Measurements from ENCODE around the gene ZNF503. TPM values are rescaled to one million over a fixed set of nuclear protein-coding genes. Genes with fewer than 3 reads are reported as not detected.
"Not testable (repeated sequence)": the region's sequence is repeated elsewhere in the genome, so short reads cannot be mapped to it uniquely, and the experiment has no call there.

The ZNF503 gene
- total RNA-seq, 2 experiments from 2014 or later: 0.07 to 0.21 TPM

GRCh38 chr10:75369838-75370237 is 31.7 kb downstream of the ZNF503 start:
- intact Hi-C loops (cut with micrococcal nuclease); H3K27ac Mint-ChIP-seq; H3K27me3 Mint-ChIP-seq (ENCODE audit: low read depth); DNase-seq; H3K9me3 Mint-ChIP-seq; H3K4me1 Mint-ChIP-seq (ENCODE audit: low read depth); H3K4me3 Mint-ChIP-seq; H3K36me3 Mint-ChIP-seq (ENCODE audit: low read depth): not testable (repeated sequence)
- CTCF ChIA-PET: interaction anchor here (0.6 kb wide), 1 partner anchor 16 kb away, joined by 3 read pairs; no protein-coding TSS in a partner anchor

- no peak for DNase-seq
- Mint-ChIP-seq H3K36me3 (ENCODE audit: low read depth) (no peaks in the 10 kb centered on the region), H3K4me3 (no peak overlapping the region), H3K4me1 (ENCODE audit: low read depth) (no peaks in the 10 kb centered on the region), H3K9me3 (peaks cover 8% of the 10 kb centered on the region), H3K27ac (no peak overlapping the region), H3K27me3 (ENCODE audit: low read depth) (peaks cover 8% of the 10 kb centered on the region)
- intact Hi-C loops (cut with micrococcal nuclease): no loop called here
- CTCF ChIA-PET: no interaction called here
These were observed 33.7 kb downstream of the ZNF503 start for GRCh38 chr10:75367901-75368300.

GRCh38 chr10:75367021-75367487 is 34.5 kb downstream of the ZNF503 start:
- H3K27ac Mint-ChIP-seq: no peak overlapping the region
- intact Hi-C loops (cut with micrococcal nuclease): no loop called here
- no peaks in the 10 kb centered on the region for H3K36me3 Mint-ChIP-seq (ENCODE audit: low read depth)
- H3K27me3 Mint-ChIP-seq (ENCODE audit: low read depth): peaks cover 8% of the 10 kb centered on the region
- no peak overlapping the region for H3K4me3 Mint-ChIP-seq
- DNase-seq: no peak
- peaks cover 8% of the 10 kb centered on the region for H3K9me3 Mint-ChIP-seq
- CTCF ChIA-PET: no interaction called here
- no peaks in the 10 kb centered on the region for H3K4me1 Mint-ChIP-seq (ENCODE audit: low read depth)

GRCh38 chr10:75363431-75363830 is 38.1 kb downstream of the ZNF503 start:
- H3K4me1 Mint-ChIP-seq (ENCODE audit: low read depth): no peaks in the 10 kb centered on the region
- peaks cover 13% of the 10 kb centered on the region for H3K27me3 Mint-ChIP-seq (ENCODE audit: low read depth)
- no peak overlapping the region for H3K27ac Mint-ChIP-seq
- CTCF ChIA-PET: no interaction called here
- H3K4me3 Mint-ChIP-seq: no peak overlapping the region
- no peak for DNase-seq
- no peaks in the 10 kb centered on the region for H3K9me3 Mint-ChIP-seq
- intact Hi-C loops (cut with micrococcal nuclease): no loop called here
- H3K36me3 Mint-ChIP-seq (ENCODE audit: low read depth): no peaks in the 10 kb centered on the region

DNA sequence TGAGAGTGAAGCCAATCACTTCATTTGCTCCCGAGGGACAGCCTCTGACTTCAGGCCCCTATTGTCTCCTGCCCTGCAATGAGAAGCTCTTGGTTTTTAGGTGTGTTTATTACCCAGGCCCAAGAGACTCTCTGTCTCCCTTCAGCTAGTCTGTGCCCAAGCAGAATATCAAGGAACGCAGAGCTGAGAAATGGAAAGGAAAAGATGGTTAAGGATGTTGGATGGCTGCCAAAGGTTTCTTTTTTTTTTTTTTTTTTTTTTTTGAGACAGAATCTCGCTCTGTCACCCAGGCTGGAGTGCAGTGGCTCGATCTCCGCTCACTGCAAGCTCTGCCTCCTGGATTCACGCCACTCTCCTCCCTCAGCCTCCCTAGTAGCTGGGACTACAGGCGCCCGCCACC is 41.7 kb downstream of the ZNF503 start:
- H3K4me3 Mint-ChIP-seq; intact Hi-C loops (cut with micrococcal nuclease); H3K27ac Mint-ChIP-seq; H3K4me1 Mint-ChIP-seq (ENCODE audit: low read depth); H3K36me3 Mint-ChIP-seq (ENCODE audit: low read depth); DNase-seq; H3K9me3 Mint-ChIP-seq: not testable (repeated sequence)
- peaks cover 10% of the 10 kb centered on the region for H3K27me3 Mint-ChIP-seq (ENCODE audit: low read depth)
- CTCF ChIA-PET: interaction anchor here (0.6 kb wide), 1 partner anchor 36 kb away, joined by 3 read pairs; no protein-coding TSS in a partner anchor

DNA sequence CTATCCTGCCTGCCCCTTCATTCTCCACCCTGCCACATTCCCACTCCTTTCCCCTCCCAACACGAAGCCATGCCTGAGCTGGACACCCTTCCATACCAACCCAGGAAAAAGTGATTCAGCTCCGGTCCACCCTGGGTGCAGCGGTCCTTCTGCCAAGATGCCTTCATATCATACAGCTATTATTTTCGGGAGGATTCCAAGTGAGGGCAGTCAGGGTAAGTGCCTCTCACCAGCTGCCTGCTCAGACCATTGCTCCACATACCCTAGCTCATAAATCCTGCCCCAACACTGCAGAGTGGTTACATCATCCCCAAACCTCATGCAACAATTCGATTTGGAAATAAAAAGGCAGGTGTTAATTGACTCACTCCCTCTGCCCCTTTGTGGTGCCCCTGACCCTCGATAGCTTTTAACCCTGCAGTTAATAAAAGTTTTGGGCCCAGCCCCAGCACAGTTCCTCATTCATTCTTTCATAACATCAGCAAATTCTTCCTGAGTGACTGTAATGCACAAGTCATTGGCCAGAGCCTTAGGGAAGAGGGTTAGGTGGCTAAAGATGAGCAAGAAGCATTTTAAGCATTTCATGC is 42.6 kb downstream of the ZNF503 start:
- no peaks in the 10 kb centered on the region for H3K9me3 Mint-ChIP-seq
- peaks cover 8% of the 10 kb centered on the region for H3K27me3 Mint-ChIP-seq (ENCODE audit: low read depth)
- H3K4me1 Mint-ChIP-seq (ENCODE audit: low read depth): no peaks in the 10 kb centered on the region
- H3K4me3 Mint-ChIP-seq: no peak overlapping the region
- no peaks in the 10 kb centered on the region for H3K36me3 Mint-ChIP-seq (ENCODE audit: low read depth)
- intact Hi-C loops (cut with micrococcal nuclease): no loop called here
- CTCF ChIA-PET: no interaction called here
- no peak overlapping the region for H3K27ac Mint-ChIP-seq
- DNase-seq: no peak

GRCh38 chr10:75358132-75358531 is 43.4 kb downstream of the ZNF503 start:
- H3K27ac Mint-ChIP-seq: no peak overlapping the region
- no peaks in the 10 kb centered on the region for H3K4me1 Mint-ChIP-seq (ENCODE audit: low read depth)
- peaks cover 5% of the 10 kb centered on the region for H3K27me3 Mint-ChIP-seq (ENCODE audit: low read depth)
- H3K4me3 Mint-ChIP-seq: no peak overlapping the region
- no peaks in the 10 kb centered on the region for H3K9me3 Mint-ChIP-seq
- DNase-seq: no peak
- H3K36me3 Mint-ChIP-seq (ENCODE audit: low read depth): no peaks in the 10 kb centered on the region
- CTCF ChIA-PET: no interaction called here
- intact Hi-C loops (cut with micrococcal nuclease): no loop called here

- no peak for DNase-seq
- H3K9me3 Mint-ChIP-seq: no peaks in the 10 kb centered on the region
- no peaks in the 10 kb centered on the region for H3K4me1 Mint-ChIP-seq (ENCODE audit: low read depth)
- H3K4me3 Mint-ChIP-seq: no peak overlapping the region
- CTCF ChIA-PET: no interaction called here
- intact Hi-C loops (cut with micrococcal nuclease): no loop called here
- H3K27me3 Mint-ChIP-seq (ENCODE audit: low read depth): peaks cover 5% of the 10 kb centered on the region
- H3K27ac Mint-ChIP-seq: no peak overlapping the region
- no peaks in the 10 kb centered on the region for H3K36me3 Mint-ChIP-seq (ENCODE audit: low read depth)
These were observed 44.1 kb downstream of the ZNF503 start for GRCh38 chr10:75357500-75357899.

GRCh38 chr10:75356484-75356883 is 45.1 kb downstream of the ZNF503 start:
- Mint-ChIP-seq H3K36me3 (ENCODE audit: low read depth) (no peaks in the 10 kb centered on the region), H3K4me3 (no peak overlapping the region), H3K9me3 (no peaks in the 10 kb centered on the region), H3K4me1 (ENCODE audit: low read depth) (no peaks in the 10 kb centered on the region), H3K27ac (no peak overlapping the region), H3K27me3 (ENCODE audit: low read depth) (peaks cover 5% of the 10 kb centered on the region)
- intact Hi-C loops (cut with micrococcal nuclease): no loop called here
- CTCF ChIA-PET: interaction anchor here (0.6 kb wide), 1 partner anchor 921 kb away, joined by 4 read pairs; no protein-coding TSS in a partner anchor
- no peak for DNase-seq

- H3K27me3 Mint-ChIP-seq (ENCODE audit: low read depth): peaks cover 5% of the 10 kb centered on the region
- H3K4me1 Mint-ChIP-seq (ENCODE audit: low read depth): no peaks in the 10 kb centered on the region
- H3K4me3 Mint-ChIP-seq: no peak overlapping the region
- CTCF ChIA-PET: no interaction called here
- DNase-seq: no peak
- no peak overlapping the region for H3K27ac Mint-ChIP-seq
- intact Hi-C loops (cut with micrococcal nuclease): no loop called here
- H3K9me3 Mint-ChIP-seq: no peaks in the 10 kb centered on the region
- no peaks in the 10 kb centered on the region for H3K36me3 Mint-ChIP-seq (ENCODE audit: low read depth)
These were observed 45.9 kb downstream of the ZNF503 start for GRCh38 chr10:75355706-75356105.

- Mint-ChIP-seq H3K4me1 (ENCODE audit: low read depth) (no peaks in the 10 kb centered on the region), H3K36me3 (ENCODE audit: low read depth) (no peaks in the 10 kb centered on the region), H3K27me3 (ENCODE audit: low read depth) (no peaks in the 10 kb centered on the region), H3K27ac (no peak overlapping the region), H3K9me3 (no peaks in the 10 kb centered on the region), H3K4me3 (no peak overlapping the region)
- CTCF ChIA-PET: no interaction called here
- DNase-seq: no peak
- intact Hi-C loops (cut with micrococcal nuclease): no loop called here
These were observed 48.4 kb downstream of the ZNF503 start for GRCh38 chr10:75353183-75353582.

- Mint-ChIP-seq H3K4me3 (no peak overlapping the region), H3K9me3 (no peaks in the 10 kb centered on the region), H3K4me1 (ENCODE audit: low read depth) (no peaks in the 10 kb centered on the region), H3K27ac (no peak overlapping the region), H3K36me3 (ENCODE audit: low read depth) (no peaks in the 10 kb centered on the region), H3K27me3 (ENCODE audit: low read depth) (no peaks in the 10 kb centered on the region)
- CTCF ChIA-PET: no interaction called here
- DNase-seq: no peak
- intact Hi-C loops (cut with micrococcal nuclease): no loop called here
These were observed 48.9 kb downstream of the ZNF503 start for GRCh38 chr10:75352650-75353049.

DNA sequence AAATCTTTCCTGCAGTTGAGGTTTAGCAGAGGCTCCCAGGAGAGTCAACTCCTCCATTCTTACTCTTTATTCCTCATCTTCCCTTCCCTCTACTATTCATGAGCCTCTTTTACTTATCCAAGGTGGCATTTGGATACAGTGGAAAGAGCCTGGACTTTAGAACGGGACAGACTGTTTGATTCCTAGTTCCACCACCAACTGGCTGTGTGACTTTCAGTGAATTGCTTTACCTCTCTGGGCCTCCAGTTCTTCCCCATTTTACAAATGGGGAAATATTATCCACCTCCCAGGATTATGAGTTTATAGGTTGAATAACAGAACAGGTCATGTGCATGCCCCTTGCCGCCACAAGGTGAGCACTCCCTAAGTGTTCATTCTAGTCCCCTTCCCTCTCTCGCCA is 49.9 kb downstream of the ZNF503 start:
- H3K4me1 Mint-ChIP-seq (ENCODE audit: low read depth): no peaks in the 10 kb centered on the region
- no peak overlapping the region for H3K27ac Mint-ChIP-seq
- H3K27me3 Mint-ChIP-seq (ENCODE audit: low read depth): no peaks in the 10 kb centered on the region
- no peaks in the 10 kb centered on the region for H3K9me3 Mint-ChIP-seq
- DNase-seq: no peak
- no peaks in the 10 kb centered on the region for H3K36me3 Mint-ChIP-seq (ENCODE audit: low read depth)
- no peak overlapping the region for H3K4me3 Mint-ChIP-seq
- CTCF ChIA-PET: no interaction called here
- intact Hi-C loops (cut with micrococcal nuclease): no loop called here

All from activated naive CD4-positive, alpha-beta T cell treated with anti-CD3 and anti-CD28 coated beads for 36 hours (primary cell).